GM19397 (cell line): ENCODE results near the gene GALNT3.

Experiments used
- ATAC-seq: cut with Tn5 transposase; IDR thresholded peaks from one replicate; pipeline ENCODE4 v1.9.1; 2021; ENCODE audit warnings: mild to moderate bottlenecking, moderate library complexity; ENCODE audit not compliant: unreplicated experiment

Gene GALNT3

GRCh38 chr2:165796819-165797530 lies 2.9 kb upstream of the GALNT3 start:
- no peak for ATAC-seq

- ATAC-seq = no peak
Measured at GRCh38 chr2:165796129-165796528, 2.1 kb upstream of the GALNT3 start.

- ATAC-seq = no peak
Measured at GRCh38 chr2:165795011-165795410, 964 bp upstream of the GALNT3 start.

GRCh38 chr2:165794536-165794928 lies 485 bp upstream of the GALNT3 start:
- peak; percentile 97 for ATAC-seq

- no peak for ATAC-seq
Measured at GRCh38 chr2:165793161-165793778, 777 bp downstream of the GALNT3 start.

GRCh38 chr2:165792104-165792454 lies 2.0 kb downstream of the GALNT3 start:
- ATAC-seq = no peak

- ATAC-seq = no peak
Measured at GRCh38 chr2:165791421-165792103, 2.5 kb downstream of the GALNT3 start.

- no peak for ATAC-seq
Measured at GRCh38 chr2:165790466-165790865, 3.6 kb downstream of the GALNT3 start.

- ATAC-seq = no peak
Measured at GRCh38 chr2:165787334-165787733, 6.7 kb downstream of the GALNT3 start.

GRCh38 chr2:165779706-165780105 lies 14.3 kb downstream of the GALNT3 start:
- ATAC-seq = no peak

GRCh38 chr2:165778653-165779451 lies 15.2 kb downstream of the GALNT3 start:
- no peak for ATAC-seq

- ATAC-seq = no peak
Measured at GRCh38 chr2:165778187-165778556, 15.9 kb downstream of the GALNT3 start.

- no peak for ATAC-seq
Measured at GRCh38 chr2:165777522-165778186, 16.4 kb downstream of the GALNT3 start.

GRCh38 chr2:165776796-165777195 lies 17.3 kb downstream of the GALNT3 start:
- no peak for ATAC-seq

- ATAC-seq = no peak
Measured at GRCh38 chr2:165776013-165776412, 18.0 kb downstream of the GALNT3 start.

- no peak for ATAC-seq
Measured at GRCh38 chr2:165773684-165774083, 20.4 kb downstream of the GALNT3 start.

GRCh38 chr2:165772183-165772582 lies 21.9 kb downstream of the GALNT3 start:
- ATAC-seq = no peak

GRCh38 chr2:165766326-165766927 lies 27.6 kb downstream of the GALNT3 start:
- ATAC-seq = no peak

- ATAC-seq = no peak
Measured at GRCh38 chr2:165762723-165763122, 31.3 kb downstream of the GALNT3 start.

GRCh38 chr2:165757906-165758675 lies 36.0 kb downstream of the GALNT3 start:
- ATAC-seq = no peak
